Measurements from ENCODE around the gene CFAP77.

DNA sequence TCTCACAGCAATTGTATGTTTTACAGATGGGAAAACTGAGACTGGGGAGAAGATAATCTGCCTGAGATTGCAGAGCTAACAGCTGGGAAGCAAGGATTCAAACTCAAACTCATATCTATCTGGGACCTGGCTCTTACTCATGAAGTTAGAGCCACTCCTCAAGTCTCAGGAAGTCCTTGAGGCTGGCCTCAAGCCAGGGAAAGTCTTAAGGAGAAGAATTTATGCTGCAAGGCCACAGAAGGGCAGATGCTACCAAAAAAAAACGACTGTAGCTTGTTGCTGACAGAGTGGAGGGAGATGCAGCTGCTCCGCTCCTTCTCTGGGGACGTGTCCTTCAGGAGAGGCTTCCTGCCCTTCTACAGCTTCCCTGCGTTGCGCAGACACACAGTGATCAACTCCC is 212.1 kb downstream of the CFAP77 start:
- TF ChIP-seq KLF6 (CRISPR knock-in tag; IDR thresholded peaks at IDR 0.05), result no peak
- TF ChIP-seq EP300 (IDR thresholded peaks at IDR 0.05; ENCODE audit: low read depth in 2 of 2, low read length in 2 of 2), result no peak
- TF ChIP-seq EP300 (CRISPR knock-in tag; IDR thresholded peaks at IDR 0.05; ENCODE audit: borderline replicate concordance), result no peak
- TF ChIP-seq SNAI1 (CRISPR knock-in tag; IDR thresholded peaks at IDR 0.05; ENCODE audit: borderline replicate concordance), result no peak
- no peak for TF ChIP-seq ZNF430 (CRISPR knock-in tag; IDR thresholded peaks at IDR 0.05)
- no peak for TF ChIP-seq SMC3 (IDR thresholded peaks at IDR 0.05; ENCODE audit: low read length)
- TF ChIP-seq POLR2AphosphoS5 (IDR thresholded peaks at IDR 0.05; ENCODE audit: low read depth, low read length), result no peak
- TF ChIP-seq, protein P1, sequence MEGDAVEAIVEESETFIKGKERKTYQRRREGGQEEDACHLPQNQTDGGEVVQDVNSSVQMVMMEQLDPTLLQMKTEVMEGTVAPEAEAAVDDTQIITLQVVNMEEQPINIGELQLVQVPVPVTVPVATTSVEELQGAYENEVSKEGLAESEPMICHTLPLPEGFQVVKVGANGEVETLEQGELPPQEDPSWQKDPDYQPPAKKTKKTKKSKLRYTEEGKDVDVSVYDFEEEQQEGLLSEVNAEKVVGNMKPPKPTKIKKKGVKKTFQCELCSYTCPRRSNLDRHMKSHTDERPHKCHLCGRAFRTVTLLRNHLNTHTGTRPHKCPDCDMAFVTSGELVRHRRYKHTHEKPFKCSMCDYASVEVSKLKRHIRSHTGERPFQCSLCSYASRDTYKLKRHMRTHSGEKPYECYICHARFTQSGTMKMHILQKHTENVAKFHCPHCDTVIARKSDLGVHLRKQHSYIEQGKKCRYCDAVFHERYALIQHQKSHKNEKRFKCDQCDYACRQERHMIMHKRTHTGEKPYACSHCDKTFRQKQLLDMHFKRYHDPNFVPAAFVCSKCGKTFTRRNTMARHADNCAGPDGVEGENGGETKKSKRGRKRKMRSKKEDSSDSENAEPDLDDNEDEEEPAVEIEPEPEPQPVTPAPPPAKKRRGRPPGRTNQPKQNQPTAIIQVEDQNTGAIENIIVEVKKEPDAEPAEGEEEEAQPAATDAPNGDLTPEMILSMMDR (CRISPR knock-in tag; IDR thresholded peaks at IDR 0.05), result no peak
- TF ChIP-seq ETV6 (CRISPR knock-in tag; conservative IDR thresholded peaks at IDR 0.05), result no peak
- TF ChIP-seq, protein P2, sequence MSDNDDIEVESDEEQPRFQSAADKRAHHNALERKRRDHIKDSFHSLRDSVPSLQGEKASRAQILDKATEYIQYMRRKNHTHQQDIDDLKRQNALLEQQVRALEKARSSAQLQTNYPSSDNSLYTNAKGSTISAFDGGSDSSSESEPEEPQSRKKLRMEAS (IDR thresholded peaks at IDR 0.05), result no peak
- TF ChIP-seq, protein P3, sequence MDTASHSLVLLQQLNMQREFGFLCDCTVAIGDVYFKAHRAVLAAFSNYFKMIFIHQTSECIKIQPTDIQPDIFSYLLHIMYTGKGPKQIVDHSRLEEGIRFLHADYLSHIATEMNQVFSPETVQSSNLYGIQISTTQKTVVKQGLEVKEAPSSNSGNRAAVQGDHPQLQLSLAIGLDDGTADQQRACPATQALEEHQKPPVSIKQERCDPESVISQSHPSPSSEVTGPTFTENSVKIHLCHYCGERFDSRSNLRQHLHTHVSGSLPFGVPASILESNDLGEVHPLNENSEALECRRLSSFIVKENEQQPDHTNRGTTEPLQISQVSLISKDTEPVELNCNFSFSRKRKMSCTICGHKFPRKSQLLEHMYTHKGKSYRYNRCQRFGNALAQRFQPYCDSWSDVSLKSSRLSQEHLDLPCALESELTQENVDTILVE (CRISPR knock-in tag; IDR thresholded peaks at IDR 0.05), result no peak
- TF ChIP-seq, protein P4, sequence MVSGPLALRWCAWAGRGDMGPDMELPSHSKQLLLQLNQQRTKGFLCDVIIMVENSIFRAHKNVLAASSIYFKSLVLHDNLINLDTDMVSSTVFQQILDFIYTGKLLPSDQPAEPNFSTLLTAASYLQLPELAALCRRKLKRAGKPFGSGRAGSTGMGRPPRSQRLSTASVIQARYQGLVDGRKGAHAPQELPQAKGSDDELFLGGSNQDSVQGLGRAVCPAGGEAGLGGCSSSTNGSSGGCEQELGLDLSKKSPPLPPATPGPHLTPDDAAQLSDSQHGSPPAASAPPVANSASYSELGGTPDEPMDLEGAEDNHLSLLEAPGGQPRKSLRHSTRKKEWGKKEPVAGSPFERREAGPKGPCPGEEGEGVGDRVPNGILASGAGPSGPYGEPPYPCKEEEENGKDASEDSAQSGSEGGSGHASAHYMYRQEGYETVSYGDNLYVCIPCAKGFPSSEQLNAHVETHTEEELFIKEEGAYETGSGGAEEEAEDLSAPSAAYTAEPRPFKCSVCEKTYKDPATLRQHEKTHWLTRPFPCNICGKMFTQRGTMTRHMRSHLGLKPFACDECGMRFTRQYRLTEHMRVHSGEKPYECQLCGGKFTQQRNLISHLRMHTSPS (CRISPR knock-in tag; IDR thresholded peaks at IDR 0.05; ENCODE audit: low read depth), result no peak
